Stromal cell of bone marrow (primary cell): ENCODE measurements around the gene WNK2.
"Not testable (repeated sequence)": the region's sequence is repeated elsewhere in the genome, so short reads cannot be mapped to it uniquely, and the experiment has no call there.

Experiments used
- DNase-seq: peaks from one replicate; pipeline ENCODE4 v3.0.0-alpha.2; 2012; ENCODE audit warnings: low read depth

WNK2 gene

GRCh38 chr9:93237540-93237939, 53.6 kb downstream of the WNK2 start:
- no peak for DNase-seq

GRCh38 chr9:93238953-93239925, 55.3 kb downstream of the WNK2 start:
- DNase-seq: no peak

GRCh38 chr9:93240891-93241334, 57.0 kb downstream of the WNK2 start:
- DNase-seq: no peak

- DNase-seq: no peak
Measured at GRCh38 chr9:93243112-93243511, 59.2 kb downstream of the WNK2 start.

DNA sequence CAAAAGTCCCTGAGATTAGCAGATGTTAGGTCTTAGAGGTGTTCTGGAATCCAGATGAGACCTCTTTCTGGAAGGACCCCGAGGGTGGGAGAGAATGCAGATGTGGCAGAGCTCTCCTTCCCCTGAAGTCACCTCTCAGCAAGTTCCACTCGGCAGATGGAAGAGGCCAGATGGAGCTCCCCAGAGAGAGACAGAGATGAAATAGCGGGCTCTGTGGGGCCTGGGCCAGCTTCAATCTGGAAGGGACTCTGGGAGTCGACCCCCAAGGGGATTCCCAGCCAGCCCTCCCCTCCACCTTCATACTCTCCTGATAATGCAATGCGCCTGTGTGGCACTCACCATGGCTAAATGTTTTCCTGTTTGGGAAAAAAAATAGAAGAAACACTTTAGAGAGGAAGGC, 60.2 kb downstream of the WNK2 start:
- no peak for DNase-seq

DNA sequence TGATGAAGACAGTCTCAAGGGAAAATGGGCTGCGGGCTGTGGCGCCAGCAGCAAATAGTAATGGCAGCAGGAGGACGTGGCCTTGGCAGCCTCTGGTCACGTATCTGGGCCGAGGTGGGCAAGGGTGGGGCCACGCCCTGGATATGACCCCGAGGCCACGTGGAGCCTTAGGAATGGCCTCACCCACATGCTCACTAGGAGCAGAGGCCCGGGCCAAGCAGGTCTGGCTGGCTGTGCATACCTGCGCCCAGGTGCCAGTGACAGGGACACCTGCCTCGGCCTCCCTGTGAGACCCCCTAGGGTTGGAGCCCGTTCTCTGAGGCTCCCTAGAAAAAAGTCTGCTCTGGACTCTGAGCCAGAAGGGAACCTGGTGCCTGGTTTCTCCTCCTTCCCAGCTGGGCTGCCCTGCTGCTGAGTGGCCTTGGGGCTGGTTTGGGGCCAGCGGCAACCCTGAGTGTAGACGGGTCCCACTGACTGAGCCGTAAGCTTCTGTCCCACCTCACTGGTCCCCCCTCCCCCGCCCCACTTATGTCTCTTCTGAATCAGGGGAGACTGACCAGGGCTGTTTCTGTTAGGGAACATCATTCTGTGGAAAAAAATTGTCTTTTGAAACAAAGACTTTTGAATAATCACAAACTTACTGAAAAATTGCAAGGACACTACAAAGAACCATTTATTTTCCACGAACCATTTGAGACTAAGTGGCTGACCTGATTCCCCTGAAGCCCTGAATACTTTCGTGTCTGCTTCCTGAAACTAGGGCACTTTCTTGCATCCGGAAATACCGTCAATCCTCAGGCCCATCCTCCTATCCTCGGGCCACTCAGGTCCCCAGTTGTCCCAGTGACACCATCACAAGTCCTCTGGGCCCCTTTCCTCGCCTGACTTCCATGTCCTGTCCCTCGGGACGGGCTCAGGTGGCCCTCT, 60.8 kb downstream of the WNK2 start:
- no peak for DNase-seq

- DNase-seq: no peak
Measured at GRCh38 chr9:93245437-93245970, 61.6 kb downstream of the WNK2 start.

- DNase-seq: no peak
Measured at GRCh38 chr9:93246111-93246510, 62.2 kb downstream of the WNK2 start.

GRCh38 chr9:93246526-93246925, 62.6 kb downstream of the WNK2 start:
- no peak for DNase-seq

DNA sequence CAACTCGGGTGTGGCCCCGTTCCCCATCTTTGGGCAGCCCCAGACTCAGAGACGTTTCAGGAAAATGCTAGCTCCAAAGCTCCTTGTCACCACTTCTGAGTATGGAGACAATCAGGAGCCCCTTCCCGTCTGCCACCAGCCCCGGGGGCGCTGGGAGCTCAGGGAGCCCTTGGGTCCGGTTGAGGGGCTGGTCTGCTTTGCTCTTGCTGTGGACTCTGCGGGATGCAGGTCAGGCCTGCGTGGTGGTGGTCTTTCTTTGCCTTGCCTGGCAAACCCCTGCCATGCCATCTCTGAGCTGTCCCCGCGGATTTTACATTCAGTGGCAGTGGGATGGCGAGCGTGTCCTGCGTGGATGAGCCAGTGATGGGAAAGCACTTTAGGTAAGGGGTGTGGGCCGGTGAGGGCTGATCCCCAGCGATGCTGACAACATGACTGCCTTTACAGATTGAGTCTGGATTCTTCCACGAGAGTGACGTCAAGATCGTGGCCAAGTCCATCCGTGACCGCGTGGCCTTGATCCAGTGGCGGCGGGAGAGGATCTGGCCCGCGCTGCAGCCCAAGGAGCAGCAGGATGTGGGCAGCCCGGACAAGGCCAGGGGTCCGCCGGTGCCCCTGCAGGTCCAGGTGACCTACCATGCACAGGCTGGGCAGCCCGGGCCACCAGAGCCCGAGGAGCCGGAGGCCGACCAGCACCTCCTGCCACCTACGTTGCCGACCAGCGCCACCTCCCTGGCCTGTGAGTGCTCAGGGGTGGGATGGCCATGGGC, 63.3 kb downstream of the WNK2 start:
- no peak for DNase-seq

DNA sequence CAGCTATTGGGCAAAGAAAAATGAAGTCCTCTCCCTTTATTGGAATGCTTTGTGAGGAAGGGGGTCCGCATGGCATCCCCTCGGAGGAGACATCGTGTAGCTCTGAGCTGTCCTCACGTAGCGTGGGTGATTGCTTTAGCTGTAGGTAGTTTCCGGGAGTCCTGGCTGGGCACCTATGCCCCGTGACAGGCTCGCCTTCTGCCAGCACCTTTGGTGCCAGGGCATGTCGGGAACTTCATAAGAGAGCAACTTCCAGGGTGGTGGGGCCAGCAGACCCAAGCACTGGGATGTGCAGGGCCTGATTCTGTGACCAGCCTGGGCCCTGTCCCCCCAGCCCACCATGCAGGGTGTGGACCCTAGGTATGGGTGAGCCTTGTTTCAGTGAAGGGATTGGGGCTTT, 64.0 kb downstream of the WNK2 start:
- DNase-seq: no peak

GRCh38 chr9:93248386-93249040, 64.6 kb downstream of the WNK2 start:
- no peak for DNase-seq

DNA sequence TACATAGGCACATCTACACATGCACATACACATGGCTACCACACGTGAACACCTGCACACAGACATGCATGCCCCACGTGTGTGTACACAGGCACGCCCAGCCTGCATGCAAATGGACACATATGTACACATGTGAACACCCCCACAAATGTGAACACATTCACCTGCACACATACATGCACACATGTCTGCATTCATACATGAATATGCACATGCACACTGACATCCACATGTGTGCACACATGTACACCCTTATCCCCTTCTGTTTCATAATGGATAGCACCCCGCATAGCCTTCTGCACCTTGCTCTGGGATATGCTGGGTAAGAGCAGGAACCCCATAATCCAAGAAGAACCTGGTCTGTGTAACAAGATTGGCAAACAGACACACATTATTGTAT, 66.2 kb downstream of the WNK2 start:
- no peak for DNase-seq

- not testable (repeated sequence) for DNase-seq
Measured at GRCh38 chr9:93251309-93251708, 67.4 kb downstream of the WNK2 start.

- DNase-seq: no peak
Measured at GRCh38 chr9:93252116-93252780, 68.3 kb downstream of the WNK2 start.

DNA sequence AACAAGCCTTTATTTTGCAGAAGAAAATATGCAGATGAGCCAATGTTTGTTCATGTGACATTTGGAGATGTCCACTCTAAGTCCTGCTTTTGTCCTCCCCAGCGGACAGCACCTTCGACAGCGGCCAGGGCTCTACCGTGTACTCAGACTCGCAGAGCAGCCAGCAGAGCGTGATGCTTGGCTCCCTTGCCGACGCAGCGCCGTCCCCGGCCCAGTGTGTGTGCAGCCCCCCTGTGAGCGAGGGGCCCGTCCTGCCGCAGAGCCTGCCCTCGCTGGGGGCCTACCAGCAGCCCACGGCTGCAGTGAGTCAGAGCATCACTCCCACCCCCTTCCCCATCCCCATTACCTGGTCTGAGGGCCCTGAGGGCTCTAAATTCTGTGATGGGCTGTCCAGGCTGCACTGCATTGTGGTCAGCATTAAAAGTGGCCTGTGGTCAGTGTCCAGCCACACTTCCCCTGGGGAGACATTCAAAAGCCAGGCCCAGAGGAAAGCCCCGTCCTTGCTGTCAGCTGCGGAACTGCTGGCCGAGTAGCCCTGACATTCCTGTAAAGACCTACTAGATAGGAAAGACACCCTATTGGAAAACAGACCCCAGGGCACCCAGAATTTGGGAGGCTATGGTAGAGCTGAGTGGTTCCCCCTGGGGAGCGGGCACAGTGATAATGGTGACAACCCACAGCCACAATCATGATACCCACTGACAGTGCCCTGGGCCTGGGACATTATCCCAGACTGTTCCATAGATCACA, 69.0 kb downstream of the WNK2 start:
- DNase-seq: no peak

GRCh38 chr9:93253633-93254032, 69.7 kb downstream of the WNK2 start:
- DNase-seq: no peak

- DNase-seq: no peak
Measured at GRCh38 chr9:93254061-93254481, 70.1 kb downstream of the WNK2 start.

DNA sequence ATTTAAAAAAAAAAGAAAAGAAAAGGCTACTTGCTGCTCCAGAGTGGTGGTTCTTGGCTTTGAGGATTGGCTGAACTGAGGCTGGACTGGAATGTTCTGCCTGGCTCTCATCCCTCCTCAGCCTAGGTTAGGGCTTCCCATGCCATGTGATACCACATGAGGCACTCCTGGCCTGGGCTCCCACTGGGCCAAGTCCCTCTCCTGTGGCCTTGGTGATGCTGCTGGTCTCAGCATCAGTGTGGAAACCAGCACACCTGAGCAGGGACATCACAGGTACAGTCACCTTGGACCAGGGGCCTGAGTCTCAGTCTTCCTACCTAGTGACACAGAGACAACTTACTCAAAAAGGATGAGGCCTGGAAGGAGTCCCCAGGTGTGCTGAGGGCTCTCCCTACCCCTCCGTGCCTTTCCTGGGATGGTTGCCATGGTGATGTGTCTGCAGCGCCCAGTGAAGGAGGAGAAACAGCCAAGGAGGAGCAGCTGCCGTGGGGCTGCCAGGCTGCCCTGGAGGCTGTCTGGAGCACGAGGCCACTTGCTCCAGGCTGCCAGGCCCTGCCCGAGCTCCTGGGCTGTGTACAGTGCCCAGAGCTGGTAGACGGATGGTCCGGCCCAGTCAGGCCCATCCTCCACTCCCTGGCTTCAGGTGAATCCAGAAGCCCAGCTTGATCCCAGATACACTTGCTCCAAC, 71.0 kb downstream of the WNK2 start:
- no peak for DNase-seq
